ENCODE results near the gene TSPEAR.

Gene TSPEAR

GRCh38 chr21:44513389-44514217, 197.8 kb downstream of the TSPEAR start:
- no peak for TF ChIP-seq CTCF (IDR thresholded peaks at IDR 0.05; ENCODE audit: extremely low read depth, insufficient read depth, missing control alignments)
- in situ Hi-C loops (cut with MboI; ENCODE audit: low pct_unique_long_range_greater_than_20kb, low sequenced_read_pairs, unreplicated experiment): loop anchor here (25.0 kb wide), 1 partner anchor 424 kb away; the partner anchor contains the start of gene SLX9
- DNase-seq (ENCODE audit: low spot score): no peak

- in situ Hi-C loops (cut with MboI; ENCODE audit: low pct_unique_long_range_greater_than_20kb, low sequenced_read_pairs, unreplicated experiment): loop anchor here (25.0 kb wide), 1 partner anchor 425 kb away; the partner anchor contains the start of gene SLX9
- no peak for DNase-seq (ENCODE audit: low spot score)
- TF ChIP-seq CTCF (IDR thresholded peaks at IDR 0.05; ENCODE audit: extremely low read depth, insufficient read depth, missing control alignments): no peak
These were observed 198.6 kb downstream of the TSPEAR start for GRCh38 chr21:44512496-44513388.

- no peak for TF ChIP-seq CTCF (IDR thresholded peaks at IDR 0.05; ENCODE audit: extremely low read depth, insufficient read depth, missing control alignments)
- no peak for DNase-seq (ENCODE audit: low spot score)
- in situ Hi-C loops (cut with MboI; ENCODE audit: low pct_unique_long_range_greater_than_20kb, low sequenced_read_pairs, unreplicated experiment): loop anchor here (25.0 kb wide), 1 partner anchor 425 kb away; the partner anchor contains the start of gene SLX9
These were observed 199.5 kb downstream of the TSPEAR start for GRCh38 chr21:44511938-44512275.

- no peak for TF ChIP-seq CTCF (IDR thresholded peaks at IDR 0.05; ENCODE audit: extremely low read depth, insufficient read depth, missing control alignments)
- in situ Hi-C loops (cut with MboI; ENCODE audit: low pct_unique_long_range_greater_than_20kb, low sequenced_read_pairs, unreplicated experiment): loop anchor here (25.0 kb wide), 1 partner anchor 426 kb away; the partner anchor contains the start of gene SLX9
- no peak for DNase-seq (ENCODE audit: low spot score)
These were observed 200.0 kb downstream of the TSPEAR start for GRCh38 chr21:44511219-44511937.

- peak; percentile 96 for TF ChIP-seq CTCF (IDR thresholded peaks at IDR 0.05; ENCODE audit: extremely low read depth, insufficient read depth, missing control alignments)
- in situ Hi-C loops (cut with MboI; ENCODE audit: low pct_unique_long_range_greater_than_20kb, low sequenced_read_pairs, unreplicated experiment): loop anchor here (25.0 kb wide), 1 partner anchor 427 kb away; the partner anchor contains the start of gene SLX9
- peak; percentile 92 for DNase-seq (ENCODE audit: low spot score)
These were observed 200.7 kb downstream of the TSPEAR start for GRCh38 chr21:44510508-44511218.

All from GM13977 (cell line).